Gastrocnemius medialis (tissue), 4 donors: ENCODE results near the gene CDK14.

Experiments
- POLR2A ChIP-seq, 2 donors: fragments of 450-650 bp; IDR thresholded peaks; one replicate each; pipeline ENCODE4 v1.6.1; 2017; ENCODE audit warnings: antibody characterized with exemption in 2 of 2, mild to moderate bottlenecking in 2 of 2, moderate library complexity in 2 of 2
- TF ChIP-seq, protein P1 (sequence below), 5 experiments: fragments of 450-650 bp in 3 of 5; fragments of 200-600 bp in 2 of 5; sonication (generic) in 2 of 5; IDR thresholded peaks in 4 of 5; conservative IDR thresholded peaks in 1 of 5; 1 replicate in 4 of 5; 2 replicates in 1 of 5; pipeline ENCODE4 v1.5.1; 2016 to 2019; ENCODE audit warnings: antibody characterized with exemption in 5 of 5, mild to moderate bottlenecking in 3 of 5, moderate library complexity in 3 of 5

- TF ChIP-seq POLR2A (IDR thresholded peaks at IDR 0.05), result no peak
- TF ChIP-seq, protein P1, sequence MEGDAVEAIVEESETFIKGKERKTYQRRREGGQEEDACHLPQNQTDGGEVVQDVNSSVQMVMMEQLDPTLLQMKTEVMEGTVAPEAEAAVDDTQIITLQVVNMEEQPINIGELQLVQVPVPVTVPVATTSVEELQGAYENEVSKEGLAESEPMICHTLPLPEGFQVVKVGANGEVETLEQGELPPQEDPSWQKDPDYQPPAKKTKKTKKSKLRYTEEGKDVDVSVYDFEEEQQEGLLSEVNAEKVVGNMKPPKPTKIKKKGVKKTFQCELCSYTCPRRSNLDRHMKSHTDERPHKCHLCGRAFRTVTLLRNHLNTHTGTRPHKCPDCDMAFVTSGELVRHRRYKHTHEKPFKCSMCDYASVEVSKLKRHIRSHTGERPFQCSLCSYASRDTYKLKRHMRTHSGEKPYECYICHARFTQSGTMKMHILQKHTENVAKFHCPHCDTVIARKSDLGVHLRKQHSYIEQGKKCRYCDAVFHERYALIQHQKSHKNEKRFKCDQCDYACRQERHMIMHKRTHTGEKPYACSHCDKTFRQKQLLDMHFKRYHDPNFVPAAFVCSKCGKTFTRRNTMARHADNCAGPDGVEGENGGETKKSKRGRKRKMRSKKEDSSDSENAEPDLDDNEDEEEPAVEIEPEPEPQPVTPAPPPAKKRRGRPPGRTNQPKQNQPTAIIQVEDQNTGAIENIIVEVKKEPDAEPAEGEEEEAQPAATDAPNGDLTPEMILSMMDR (IDR thresholded peaks at IDR 0.05 in 4 of 5, conservative IDR thresholded peaks at IDR 0.05 in 1 of 5), result no peak
These were observed 261.5 kb downstream of the CDK14 start for GRCh38 chr7:90857603-90858002.
